Measurements from ENCODE around the gene INTS2.
"Not testable (repeated sequence)": the region's sequence is repeated elsewhere in the genome, so short reads cannot be mapped to it uniquely, and the experiment has no call there.

GRCh38 chr17:61826198-61826597, 101.6 kb downstream of the INTS2 start:
- TF ChIP-seq CTCF, POLR2A (IDR thresholded peaks at IDR 0.05): not testable (repeated sequence)

All from breast epithelium (tissue), 3 donors.